GM21528 (cell line): ENCODE results near the gene TEKT5.
"Not testable (repeated sequence)": the region's sequence is repeated elsewhere in the genome, so short reads cannot be mapped to it uniquely, and the experiment has no call there.

Experiments
- ATAC-seq: cut with Tn5 transposase; IDR thresholded peaks from one replicate; pipeline ENCODE4 v1.9.1; 2021; ENCODE audit warnings: mild to moderate bottlenecking, moderate library complexity; ENCODE audit not compliant: unreplicated experiment, low FRiP score

TEKT5 gene

GRCh38 chr16:10662212-10662611, 32.5 kb downstream of the TEKT5 start:
- no peak for ATAC-seq

- no peak for ATAC-seq
Observed at GRCh38 chr16:10661737-10662136, 33.0 kb downstream of the TEKT5 start.

- ATAC-seq, result no peak
Observed at GRCh38 chr16:10660950-10661635, 33.6 kb downstream of the TEKT5 start.

GRCh38 chr16:10658943-10659342, 35.8 kb downstream of the TEKT5 start:
- no peak for ATAC-seq

- ATAC-seq, result no peak
Observed at GRCh38 chr16:10657925-10658324, 36.8 kb downstream of the TEKT5 start.

GRCh38 chr16:10656618-10657017, 38.1 kb downstream of the TEKT5 start:
- ATAC-seq, result no peak

- no peak for ATAC-seq
Observed at GRCh38 chr16:10655415-10655977, 39.2 kb downstream of the TEKT5 start.

GRCh38 chr16:10654592-10655414, 39.9 kb downstream of the TEKT5 start:
- no peak for ATAC-seq

GRCh38 chr16:10652730-10653590, 41.8 kb downstream of the TEKT5 start:
- no peak for ATAC-seq

GRCh38 chr16:10649098-10649497, 45.6 kb downstream of the TEKT5 start:
- ATAC-seq, result not testable (repeated sequence)

- ATAC-seq, result no peak
Observed at GRCh38 chr16:10647721-10648296, 46.9 kb downstream of the TEKT5 start.

GRCh38 chr16:10647264-10647720, 47.4 kb downstream of the TEKT5 start:
- ATAC-seq, result no peak

GRCh38 chr16:10646581-10647263, 48.0 kb downstream of the TEKT5 start:
- ATAC-seq, result no peak

GRCh38 chr16:10646228-10646580, 48.5 kb downstream of the TEKT5 start:
- no peak for ATAC-seq

GRCh38 chr16:10644092-10644491, 50.6 kb downstream of the TEKT5 start:
- no peak for ATAC-seq

GRCh38 chr16:10642964-10643363, 51.8 kb downstream of the TEKT5 start:
- no peak for ATAC-seq

- no peak for ATAC-seq
Observed at GRCh38 chr16:10641953-10642949, 52.5 kb downstream of the TEKT5 start.

GRCh38 chr16:10641555-10641952, 53.2 kb downstream of the TEKT5 start:
- ATAC-seq, result no peak

GRCh38 chr16:10640934-10641333, 53.8 kb downstream of the TEKT5 start:
- no peak for ATAC-seq
